Loucy (cell line): ENCODE results near the gene TRHDE.

Experiments
- EZH2phosphoT487 ChIP-seq: fragments of 200-600 bp; IDR thresholded peaks from 2 replicates; pipeline ENCODE4 v1.6.1; 2018; ENCODE audit warnings: antibody characterized with exemption, mild to moderate bottlenecking, moderate library complexity, borderline replicate concordance
- TF ChIP-seq, protein P1 (sequence below): fragments of 200-600 bp; sonication (generic); conservative IDR thresholded peaks from 2 replicates; pipeline ENCODE4 v1.5.1; 2014; ENCODE audit warnings: mild to moderate bottlenecking, antibody characterized with exemption, low read length

DNA sequence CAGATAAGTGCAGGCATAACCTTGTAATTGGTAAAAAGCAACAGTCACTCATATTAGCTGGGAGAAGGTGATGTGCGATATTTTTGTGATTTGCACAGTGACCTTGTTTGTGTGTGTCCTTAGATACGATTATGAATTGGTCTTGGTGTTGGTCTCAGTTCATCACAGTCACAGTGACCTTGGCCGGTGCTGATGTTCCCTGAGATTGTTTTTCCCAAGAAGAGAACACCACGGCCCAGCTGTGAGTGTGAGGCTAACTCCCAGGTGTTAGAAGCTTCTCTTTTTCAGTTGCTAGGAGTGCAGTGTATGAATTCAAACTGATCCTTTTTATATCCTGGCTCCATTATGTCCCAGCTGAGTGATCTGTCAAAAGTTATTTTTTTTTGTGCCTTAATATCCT, 46.2 kb downstream of the TRHDE start:
- TF ChIP-seq, protein P1, sequence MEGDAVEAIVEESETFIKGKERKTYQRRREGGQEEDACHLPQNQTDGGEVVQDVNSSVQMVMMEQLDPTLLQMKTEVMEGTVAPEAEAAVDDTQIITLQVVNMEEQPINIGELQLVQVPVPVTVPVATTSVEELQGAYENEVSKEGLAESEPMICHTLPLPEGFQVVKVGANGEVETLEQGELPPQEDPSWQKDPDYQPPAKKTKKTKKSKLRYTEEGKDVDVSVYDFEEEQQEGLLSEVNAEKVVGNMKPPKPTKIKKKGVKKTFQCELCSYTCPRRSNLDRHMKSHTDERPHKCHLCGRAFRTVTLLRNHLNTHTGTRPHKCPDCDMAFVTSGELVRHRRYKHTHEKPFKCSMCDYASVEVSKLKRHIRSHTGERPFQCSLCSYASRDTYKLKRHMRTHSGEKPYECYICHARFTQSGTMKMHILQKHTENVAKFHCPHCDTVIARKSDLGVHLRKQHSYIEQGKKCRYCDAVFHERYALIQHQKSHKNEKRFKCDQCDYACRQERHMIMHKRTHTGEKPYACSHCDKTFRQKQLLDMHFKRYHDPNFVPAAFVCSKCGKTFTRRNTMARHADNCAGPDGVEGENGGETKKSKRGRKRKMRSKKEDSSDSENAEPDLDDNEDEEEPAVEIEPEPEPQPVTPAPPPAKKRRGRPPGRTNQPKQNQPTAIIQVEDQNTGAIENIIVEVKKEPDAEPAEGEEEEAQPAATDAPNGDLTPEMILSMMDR: no peak
- no peak for TF ChIP-seq EZH2phosphoT487
